ENCODE measurements around the gene EEF1A1. TPM values are rescaled to one million over a fixed set of nuclear protein-coding genes. Genes with fewer than 3 reads are reported as not detected.
"Not testable (repeated sequence)": the region's sequence is repeated elsewhere in the genome, so short reads cannot be mapped to it uniquely, and the experiment has no call there.

Gene EEF1A1
- total RNA-seq, 2 donors from 2014 or later: 6,474 to 10,301 TPM

- intact Hi-C loops (cut with DNase I): no loop called here
- Histone ChIP-seq H3K4me3 (no peak overlapping the region), H3K27ac (no peak overlapping the region), H3K9me3 (no peaks in the 10 kb centered on the region), H3K36me3 (no peaks in the 10 kb centered on the region), H3K27me3 (replicated peaks; ENCODE audit: insufficient read depth) (no peaks in the 10 kb centered on the region), H3K4me1 (replicated peaks) (no peaks in the 10 kb centered on the region)
- TF ChIP-seq POLR2A (IDR thresholded peaks at IDR 0.05) (no peak), CTCF (IDR thresholded peaks at IDR 0.05) (no peak), POLR2AphosphoS5 (IDR thresholded peaks at IDR 0.05) (no peak)
- WGBS: 70% methylated on average over 4 of the region's 4 CpGs
- no peak for DNase-seq (ENCODE audit: low spot score)
Observed at GRCh38 chr6:73558624-73559398, 38.0 kb upstream of the EEF1A1 start.

DNA sequence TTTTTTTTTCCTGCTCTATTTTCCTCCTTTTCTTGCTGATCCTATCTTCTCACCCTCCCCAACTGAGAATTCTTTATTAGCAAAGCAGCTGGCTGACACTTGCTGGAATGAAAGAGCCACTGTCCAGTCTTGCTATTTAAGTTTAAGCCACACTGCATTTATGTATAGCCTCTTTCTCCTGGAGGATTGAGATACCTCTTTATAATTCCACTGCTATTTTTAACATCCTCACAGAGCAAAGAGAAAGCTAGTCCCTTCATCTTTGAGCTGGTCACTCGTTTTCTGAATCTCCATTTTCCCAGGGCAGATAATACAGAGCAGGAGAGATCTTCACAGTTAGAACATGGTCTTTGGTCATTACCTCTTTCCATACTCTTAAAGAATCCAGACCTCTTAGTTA lies 36.0 kb upstream of the EEF1A1 start:
- no peak for DNase-seq (ENCODE audit: low spot score)
- Histone ChIP-seq H3K9me3 (no peaks in the 10 kb centered on the region), H3K4me1 (replicated peaks) (no peaks in the 10 kb centered on the region), H3K4me3 (no peak overlapping the region), H3K36me3 (no peaks in the 10 kb centered on the region), H3K27ac (no peak overlapping the region), H3K27me3 (replicated peaks; ENCODE audit: insufficient read depth) (no peaks in the 10 kb centered on the region)
- intact Hi-C loops (cut with DNase I): no loop called here
- whole genome bisulfite sequencing: 19% methylated on average over 1 of the region's 1 CpG
- TF ChIP-seq POLR2A (IDR thresholded peaks at IDR 0.05) (no peak), POLR2AphosphoS5 (IDR thresholded peaks at IDR 0.05) (no peak), CTCF (IDR thresholded peaks at IDR 0.05) (no peak)

GRCh38 chr6:73555380-73555949 lies 34.6 kb upstream of the EEF1A1 start:
- H3K27me3 ChIP-seq (replicated peaks; ENCODE audit: insufficient read depth); intact Hi-C loops (cut with DNase I); H3K36me3 ChIP-seq; H3K4me3 ChIP-seq; H3K4me1 ChIP-seq (replicated peaks); DNase-seq (ENCODE audit: low spot score); H3K27ac ChIP-seq; H3K9me3 ChIP-seq: not testable (repeated sequence)
- 92% methylated on average over 11 of the region's 11 CpGs for WGBS

DNA sequence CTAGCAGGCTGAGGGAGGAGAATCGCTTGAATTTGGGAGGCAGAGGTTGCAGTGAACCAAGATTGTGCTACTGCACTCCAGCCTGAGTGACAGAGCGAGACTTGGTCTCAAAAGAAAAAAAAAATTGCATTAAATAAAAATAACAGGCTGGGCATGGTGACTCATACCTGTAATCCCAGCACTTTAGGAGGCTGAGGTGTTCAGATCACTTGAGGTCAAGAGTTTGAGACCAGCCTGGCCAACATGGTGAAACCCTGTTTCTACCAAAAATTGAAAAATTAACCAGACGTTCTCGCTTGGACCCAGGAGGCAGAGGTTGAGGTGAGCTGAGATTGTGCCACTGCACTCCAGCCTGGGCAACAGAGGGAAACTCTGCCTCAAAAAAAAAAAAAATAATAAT lies 30.3 kb upstream of the EEF1A1 start:
- H3K4me3 ChIP-seq; DNase-seq (ENCODE audit: low spot score); H3K9me3 ChIP-seq; H3K27ac ChIP-seq; H3K27me3 ChIP-seq (replicated peaks; ENCODE audit: insufficient read depth); intact Hi-C loops (cut with DNase I); H3K4me1 ChIP-seq (replicated peaks); H3K36me3 ChIP-seq: not testable (repeated sequence)
- WGBS: 92% methylated on average over 4 of the region's 4 CpGs

DNA sequence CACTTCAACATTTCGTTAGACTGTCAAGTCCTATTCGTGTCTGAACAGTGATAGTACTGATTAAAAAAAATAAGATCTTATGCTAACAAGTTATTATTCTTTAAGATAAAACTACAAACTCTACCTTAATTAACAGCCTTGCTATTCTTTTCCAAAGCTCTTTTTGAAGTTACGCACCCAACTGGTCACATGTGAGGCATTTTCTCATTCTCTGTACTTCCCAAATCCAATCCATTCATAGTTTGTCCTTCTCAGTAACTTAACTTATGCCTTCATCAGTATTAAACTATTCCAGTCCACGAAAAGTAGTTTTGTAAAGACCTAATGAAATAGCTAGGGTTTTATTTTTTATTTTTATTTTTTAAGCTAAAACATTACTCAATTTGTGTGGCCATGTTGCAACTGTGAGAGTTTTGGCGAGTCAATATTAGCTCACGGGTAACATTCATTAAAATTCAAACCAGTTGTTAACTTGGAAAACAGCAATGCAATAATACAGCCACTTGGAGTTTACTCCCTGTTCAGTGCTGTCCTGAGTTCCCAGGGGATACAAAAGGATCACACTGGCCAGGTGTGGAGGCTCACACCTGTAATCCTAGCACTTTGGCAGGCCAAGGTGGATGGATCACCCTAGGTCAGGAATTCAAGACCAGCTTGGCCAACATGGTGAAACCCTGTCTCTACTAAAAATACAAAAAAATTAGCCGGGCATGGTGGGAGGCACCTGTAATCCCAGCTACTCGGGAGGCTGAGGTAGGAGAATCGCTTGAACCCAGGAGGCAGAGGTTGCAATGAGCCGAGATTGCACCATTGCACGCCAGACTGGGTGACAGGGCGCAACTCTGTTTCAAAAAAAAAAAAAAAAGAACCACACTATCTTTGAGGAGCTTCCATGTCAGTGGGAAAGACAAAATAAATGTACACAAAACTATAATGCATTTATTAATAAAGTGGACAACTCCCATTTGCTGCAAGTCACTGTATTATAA lies 27.9 kb upstream of the EEF1A1 start:
- DNase-seq (ENCODE audit: low spot score): no peak
- 85% methylated on average over 12 of the region's 12 CpGs for WGBS
- intact Hi-C loops (cut with DNase I): no loop called here
- H3K9me3 ChIP-seq: no peaks in the 10 kb centered on the region
- no peaks in the 10 kb centered on the region for H3K36me3 ChIP-seq
- no peaks in the 10 kb centered on the region for H3K27me3 ChIP-seq (replicated peaks; ENCODE audit: insufficient read depth)
- no peaks in the 10 kb centered on the region for H3K4me1 ChIP-seq (replicated peaks)
- no peak overlapping the region for H3K27ac ChIP-seq
- TF ChIP-seq POLR2AphosphoS5 (IDR thresholded peaks at IDR 0.05) (no peak), POLR2A (IDR thresholded peaks at IDR 0.05) (no peak), CTCF (IDR thresholded peaks at IDR 0.05) (no peak)
- H3K4me3 ChIP-seq: no peak overlapping the region

Measured in prostate gland (tissue), 2 donors.